H1 (cell line): ENCODE data around the gene CWC27.

Experiments
- CTCF ChIP-seq, 3 experiments: IDR thresholded peaks; 1 replicate in 2 of 3; 2 replicates in 1 of 3; pipeline versions ENCODE4 v1.5.1 to v1.6.1; 2011; ENCODE audit warnings: low read length in 3 of 3, mild to moderate bottlenecking in 3 of 3, inconsistent platforms in 2 of 3, low read depth in 1 of 3, moderate library complexity in 1 of 3; ENCODE audit not compliant: insufficient read depth in 1 of 3; ENCODE audit errors: control extremely low read depth in 1 of 3
- POLR2A ChIP-seq, 2 experiments: IDR thresholded peaks; 1 replicate in 1 of 2; 2 replicates in 1 of 2; pipeline ENCODE4 v1.6.1; 2011; ENCODE audit warnings: low read depth in 2 of 2, low read length in 2 of 2, mild to moderate bottlenecking in 2 of 2; ENCODE audit errors: control extremely low read depth in 1 of 2

DNA sequence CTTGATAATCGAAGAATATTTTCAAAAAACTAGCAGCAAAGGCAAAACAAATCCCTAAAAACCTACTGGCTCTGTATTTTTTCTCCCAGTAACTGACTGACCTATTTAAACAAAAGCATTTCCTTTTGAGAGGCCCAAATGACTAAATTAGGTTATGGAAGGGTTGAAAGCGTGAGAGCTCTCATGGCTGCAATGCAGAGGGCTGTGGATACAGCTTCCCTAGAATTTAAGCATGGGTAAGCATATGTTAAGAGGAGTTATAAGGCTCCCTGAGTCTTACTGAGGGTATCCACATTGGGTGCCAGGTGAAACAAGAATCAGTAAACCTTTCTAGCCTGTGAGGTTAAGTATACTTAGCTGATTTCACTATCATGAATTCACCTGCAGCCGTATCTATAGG, 46.1 kb upstream of the CWC27 start:
- no peak for TF ChIP-seq POLR2A (IDR thresholded peaks at IDR 0.05; ENCODE audit: control extremely low read depth in 1 of 2, low read depth in 2 of 2, low read length in 2 of 2)
- no peak for TF ChIP-seq CTCF (IDR thresholded peaks at IDR 0.05; ENCODE audit: control extremely low read depth in 1 of 3, insufficient read depth in 1 of 3, low read depth in 1 of 3, low read length in 3 of 3)
